RPMI7951 (cell line): Measurements from ENCODE around the gene KIF1A. TPM values are rescaled to one million over a fixed set of nuclear protein-coding genes. Genes with fewer than 3 reads are reported as not detected.

ENCODE experiments used
- total RNA-seq: library from RNA; depleted of rRNA; stranded (reverse); fragments of >200 nt; shearing (Covaris generic); gene quantifications from 2 replicates; pipeline ENCODE4 v1.2.3, GENCODE V29; 2014; rRNA removed

KIF1A gene
- total RNA-seq, 1 experiment from 2014 or later, result 0.36 TPM

Other genes with a start within 250 kb of the KIF1A start
- 11.4 and 14.0 TPM in 2 replicates for gene CAPN10, start 233.5 kb downstream of the KIF1A start, total RNA-seq
- 0.10 and 0.12 TPM in 2 replicates for gene GPR35, start 194.7 kb downstream of the KIF1A start, total RNA-seq
- gene AQP12B, start 137.3 kb downstream of the KIF1A start, total RNA-seq, result not detected in 2 replicates
- not detected in 2 replicates for gene AQP12A, start 128.4 kb downstream of the KIF1A start, total RNA-seq
- gene AGXT, start 48.6 kb upstream of the KIF1A start, total RNA-seq, result 0.10 and 0.24 TPM in 2 replicates
- gene MAB21L4, start 75.9 kb upstream of the KIF1A start, total RNA-seq, result not detected in 2 replicates
- gene CROCC2, start 86.1 kb upstream of the KIF1A start, total RNA-seq, result 0.12 TPM in 1 of 2 replicates, not detected in the other
- gene SNED1, start 178.4 kb upstream of the KIF1A start, total RNA-seq, result 63.7 and 65.5 TPM in 2 replicates